Esophagus squamous epithelium (tissue), 5 donors: Measurements from ENCODE around the gene GFRA1. TPM values are rescaled to one million over a fixed set of nuclear protein-coding genes. Genes with fewer than 3 reads are reported as not detected.

Source experiments
- DNase-seq: peaks from one replicate; lab custom pipeline; 2025; lab: John Stamatoyannopoulos, UW
- H3K27ac ChIP-seq, 4 donors: fragments of 200-600 bp; sonication (generic); one replicate each; pipeline ENCODE4 v1.5.1; 2016 to 2019; ENCODE audit warnings: mild to moderate bottlenecking in 1 of 4
- H3K27me3 ChIP-seq, 4 donors: fragments of 200-600 bp; sonication (generic); 1 replicate in 3 of 4; 2 replicates in 1 of 4; pipeline versions ENCODE4 v1.5.1 to v1.6.0; 2017 to 2021; ENCODE audit warnings: antibody characterized with exemption in 1 of 4
- H3K36me3 ChIP-seq, 3 donors: fragments of 200-600 bp; sonication (generic); one replicate each; pipeline ENCODE4 v1.5.1; 2016 to 2019
- H3K4me1 ChIP-seq, 3 donors: fragments of 200-600 bp; sonication (generic); one replicate each; pipeline ENCODE4 v1.5.1; 2017 to 2019
- H3K4me3 ChIP-seq, 4 donors: fragments of 200-600 bp; sonication (generic); 1 replicate in 3 of 4; 2 replicates in 1 of 4; pipeline ENCODE4 v1.5.1; 2016 to 2019; ENCODE audit warnings: mild to moderate bottlenecking in 2 of 4, moderate library complexity in 1 of 4
- H3K9me3 ChIP-seq, 3 donors: fragments of 200-600 bp; sonication (generic); one replicate each; pipeline ENCODE4 v1.5.1; 2016 to 2019
- POLR2A ChIP-seq, 4 donors: fragments of 450-650 bp; IDR thresholded peaks; one replicate each; pipeline ENCODE4 v1.6.1; 2017; ENCODE audit warnings: antibody characterized with exemption in 4 of 4, mild to moderate bottlenecking in 4 of 4, moderate library complexity in 3 of 4
- WGBS, 2 donors: methylation state at CpG; one replicate each; pipeline ENCODE4 v1.1.5; 2018; 5-methylcytosine and 5-hydroxymethylcytosine counted together
- intact Hi-C: fragments of 100-400 bp; cut with DNase I; formaldehyde crosslinking; loops from one replicate; pipeline ENCODE4 v1.15.0; 2022
- total RNA-seq, 4 donors: library from RNA; depleted of rRNA; stranded (reverse); fragments of >200 nt; gene quantifications; one replicate each; pipeline ENCODE4 v1.1.0, GENCODE V29; 2016
- TF ChIP-seq, protein P1 (sequence below), 6 experiments: fragments of 450-650 bp in 4 of 6; fragments of 200-600 bp in 2 of 6; sonication (generic) in 2 of 6; IDR thresholded peaks; one replicate each; pipeline ENCODE4 v1.5.1; 2016 to 2019; ENCODE audit warnings: antibody characterized with exemption in 6 of 6, mild to moderate bottlenecking in 4 of 6, moderate library complexity in 4 of 6
- donor health status: DM: yes; HTN: yes; CAD: no.

Gene GFRA1
- total RNA-seq, 4 donors from 2014 or later, result 1.0 to 79.9 (median 4.2) TPM

- Histone ChIP-seq H3K36me3 (no peaks in the 10 kb centered on the region), H3K4me1 (peaks cover 0 to 5% (median 0%) of the 10 kb centered on the region in 3 donors), H3K27me3 (no peaks in the 10 kb centered on the region), H3K27ac (no peak overlapping the region), H3K4me3 (no peak overlapping the region), H3K9me3 (no peaks in the 10 kb centered on the region)
- intact Hi-C loops, result no loop called here
- 73 to 80% methylated on average over 5 of the region's 5 CpGs for WGBS, 2 donors
- TF ChIP-seq, protein P1, sequence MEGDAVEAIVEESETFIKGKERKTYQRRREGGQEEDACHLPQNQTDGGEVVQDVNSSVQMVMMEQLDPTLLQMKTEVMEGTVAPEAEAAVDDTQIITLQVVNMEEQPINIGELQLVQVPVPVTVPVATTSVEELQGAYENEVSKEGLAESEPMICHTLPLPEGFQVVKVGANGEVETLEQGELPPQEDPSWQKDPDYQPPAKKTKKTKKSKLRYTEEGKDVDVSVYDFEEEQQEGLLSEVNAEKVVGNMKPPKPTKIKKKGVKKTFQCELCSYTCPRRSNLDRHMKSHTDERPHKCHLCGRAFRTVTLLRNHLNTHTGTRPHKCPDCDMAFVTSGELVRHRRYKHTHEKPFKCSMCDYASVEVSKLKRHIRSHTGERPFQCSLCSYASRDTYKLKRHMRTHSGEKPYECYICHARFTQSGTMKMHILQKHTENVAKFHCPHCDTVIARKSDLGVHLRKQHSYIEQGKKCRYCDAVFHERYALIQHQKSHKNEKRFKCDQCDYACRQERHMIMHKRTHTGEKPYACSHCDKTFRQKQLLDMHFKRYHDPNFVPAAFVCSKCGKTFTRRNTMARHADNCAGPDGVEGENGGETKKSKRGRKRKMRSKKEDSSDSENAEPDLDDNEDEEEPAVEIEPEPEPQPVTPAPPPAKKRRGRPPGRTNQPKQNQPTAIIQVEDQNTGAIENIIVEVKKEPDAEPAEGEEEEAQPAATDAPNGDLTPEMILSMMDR (IDR thresholded peaks at IDR 0.05), result no peak
- TF ChIP-seq POLR2A (IDR thresholded peaks at IDR 0.05), result no peak
- DNase-seq, result no peak
These were observed 223.1 kb downstream of the GFRA1 start for GRCh38 chr10:116049974-116050304.

GRCh38 chr10:116049158-116049973 is 223.6 kb downstream of the GFRA1 start:
- H3K36me3 ChIP-seq, result no peaks in the 10 kb centered on the region
- TF ChIP-seq, protein P1 (IDR thresholded peaks at IDR 0.05), result no peak
- no peak for TF ChIP-seq POLR2A (IDR thresholded peaks at IDR 0.05)
- H3K27me3 ChIP-seq, result no peaks in the 10 kb centered on the region
- H3K27ac ChIP-seq, result no peak overlapping the region
- H3K4me1 ChIP-seq, result peaks cover 0 to 5% (median 0%) of the 10 kb centered on the region in 3 donors
- H3K4me3 ChIP-seq, result no peak overlapping the region
- whole genome bisulfite sequencing, 2 donors, result 41 to 56% methylated on average over 9 of the region's 10 CpGs
- H3K9me3 ChIP-seq, result no peaks in the 10 kb centered on the region
- DNase-seq, result no peak
- intact Hi-C loops, result no loop called here

GRCh38 chr10:116045366-116046356 is 227.3 kb downstream of the GFRA1 start:
- no peaks in the 10 kb centered on the region for H3K27me3 ChIP-seq
- DNase-seq, result no peak
- H3K4me3 ChIP-seq, result no peak overlapping the region
- intact Hi-C loops, result no loop called here
- H3K4me1 ChIP-seq, result peaks cover 0 to 5% (median 0%) of the 10 kb centered on the region in 3 donors
- TF ChIP-seq, protein P1 (IDR thresholded peaks at IDR 0.05), result no peak
- H3K27ac ChIP-seq, result no peak overlapping the region
- 68% methylated on average over 12 of the region's 13 CpGs for WGBS, 2 donors
- H3K9me3 ChIP-seq, result no peaks in the 10 kb centered on the region
- no peaks in the 10 kb centered on the region for H3K36me3 ChIP-seq

DNA sequence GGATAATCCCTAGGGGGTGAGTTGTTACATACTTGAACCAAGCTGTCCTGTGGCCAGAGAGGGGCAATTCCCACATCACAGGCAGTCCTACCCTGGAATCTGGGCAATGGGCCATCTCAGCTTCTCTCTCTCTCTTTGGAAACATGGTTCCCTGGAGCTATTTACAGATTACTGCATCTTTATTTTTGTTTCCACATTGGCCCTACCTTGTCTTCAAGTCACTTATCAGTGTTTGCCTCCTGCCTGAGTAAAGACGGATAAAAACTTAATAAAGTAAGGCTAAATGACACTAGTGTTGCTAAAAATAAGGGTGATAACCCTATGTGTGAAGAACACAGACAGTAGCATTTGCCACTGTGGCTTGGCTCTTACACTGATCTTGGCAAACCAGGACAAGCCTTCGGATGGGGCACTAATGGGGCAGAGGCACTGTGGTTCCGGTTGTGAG is 228.2 kb downstream of the GFRA1 start:
- TF ChIP-seq POLR2A (IDR thresholded peaks at IDR 0.05), result no peak
- TF ChIP-seq, protein P1 (IDR thresholded peaks at IDR 0.05), result no peak
- WGBS, 2 donors, result 47 to 57% methylated on average over 3 of the region's 3 CpGs

More for the DNA sequence above, 228.2 kb downstream of the GFRA1 start:
- no peak overlapping the region for H3K4me3 ChIP-seq
- peak overlapping the region in 2 of 4 donors; percentile 12 to 27 for H3K27ac ChIP-seq
- H3K27me3 ChIP-seq, result no peaks in the 10 kb centered on the region
- DNase-seq, result no peak
- H3K9me3 ChIP-seq, result no peaks in the 10 kb centered on the region
- intact Hi-C loops, result no loop called here
- H3K4me1 ChIP-seq, result peaks cover 0 to 5% (median 0%) of the 10 kb centered on the region in 3 donors
- H3K36me3 ChIP-seq, result no peaks in the 10 kb centered on the region
